HG03558 (cell line): ENCODE results near the gene RHCG.

Experiments
- ATAC-seq: cut with Tn5 transposase; IDR thresholded peaks from one replicate; pipeline ENCODE4 v1.9.1; 2021; ENCODE audit warnings: moderate number of reproducible peaks; ENCODE audit not compliant: unreplicated experiment; ENCODE audit errors: extremely low read depth

The RHCG gene

DNA sequence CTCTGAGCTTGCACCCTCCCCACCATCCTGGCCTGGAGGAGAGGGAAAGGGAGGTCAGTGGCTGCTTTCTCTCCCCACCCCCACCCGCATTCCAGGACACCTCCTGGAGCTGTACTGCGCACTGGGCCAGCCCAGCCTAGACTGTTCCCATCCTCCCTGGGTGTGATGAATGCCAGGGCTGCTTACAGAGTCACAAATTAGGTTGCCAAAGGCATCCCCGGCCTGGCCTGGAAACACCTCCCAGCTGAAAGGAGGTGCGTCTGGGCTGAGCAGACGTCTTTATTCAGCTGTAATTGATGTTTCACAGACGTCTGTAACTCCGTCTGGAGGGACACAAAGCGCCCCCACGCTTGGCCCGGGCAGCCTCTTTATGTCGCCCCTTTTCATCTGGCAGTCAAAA, 47.6 kb downstream of the RHCG start:
- ATAC-seq = no peak

DNA sequence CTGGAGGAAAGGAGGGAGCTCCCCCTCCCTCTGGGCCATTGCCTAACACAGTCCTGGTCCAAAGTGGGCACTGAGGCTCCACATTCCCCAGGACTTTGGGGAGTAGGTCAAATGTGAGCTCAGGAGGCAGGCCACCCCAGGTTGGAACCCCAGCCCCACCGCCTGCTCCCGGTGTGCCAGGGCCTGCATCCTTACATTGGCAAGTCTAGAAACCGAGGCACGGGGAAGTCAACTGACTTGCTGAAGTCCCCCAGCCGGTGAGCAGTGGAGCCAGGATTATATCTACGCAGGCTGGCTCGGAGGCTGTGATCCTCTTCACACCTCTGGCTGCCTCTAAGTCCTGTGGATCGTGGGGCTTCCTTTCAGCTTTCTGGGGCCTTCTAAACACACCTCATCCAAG, 48.7 kb downstream of the RHCG start:
- no peak for ATAC-seq

DNA sequence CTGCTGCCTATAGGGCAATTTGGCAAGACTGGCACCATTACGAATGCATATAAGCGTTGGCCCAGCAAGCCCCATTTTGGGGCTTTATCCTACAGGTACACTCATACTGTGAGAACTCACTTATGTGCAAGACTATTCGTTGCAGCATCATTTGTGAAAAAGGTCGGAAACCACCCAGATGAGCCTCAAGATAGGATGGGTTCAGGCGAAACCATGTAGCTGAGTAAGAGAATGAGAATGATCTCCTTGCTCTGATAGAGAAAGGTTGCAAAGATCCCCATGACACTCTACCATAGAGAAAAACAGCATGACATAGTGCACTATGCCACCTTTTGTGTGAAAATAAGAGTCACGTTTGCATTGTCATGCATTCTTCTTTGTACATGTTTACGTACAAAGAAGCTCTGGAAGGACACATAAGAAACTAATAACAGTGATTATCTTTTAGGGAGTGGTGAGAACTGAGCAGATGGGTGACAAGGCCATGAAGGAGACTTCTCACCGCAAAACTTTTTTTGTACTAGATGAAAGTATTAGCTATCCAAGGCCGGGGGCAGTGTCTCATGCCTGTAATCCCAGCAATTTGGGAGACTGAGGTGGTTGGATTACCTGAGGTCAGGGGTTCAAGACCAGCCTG, 50.0 kb downstream of the RHCG start:
- ATAC-seq = no peak

DNA sequence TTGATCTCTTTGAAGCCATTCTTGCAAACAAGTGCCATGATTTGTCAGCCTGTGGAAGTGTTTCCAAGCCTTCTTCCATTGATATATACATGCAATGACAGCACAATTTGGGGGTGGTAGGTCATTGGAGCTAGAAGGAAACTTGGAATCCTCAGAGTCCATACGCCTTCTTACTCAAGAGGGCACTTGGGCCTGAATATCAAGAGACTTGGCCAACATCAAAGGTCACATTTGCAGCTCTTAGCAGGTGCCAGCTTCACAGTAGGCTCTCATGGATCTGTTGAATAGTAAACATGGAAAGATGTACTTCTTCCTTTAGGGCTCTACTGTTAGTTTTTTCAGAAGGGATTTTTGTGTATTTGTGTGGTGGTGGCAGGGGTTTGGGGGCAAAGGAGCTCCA, 50.9 kb downstream of the RHCG start:
- ATAC-seq = no peak

DNA sequence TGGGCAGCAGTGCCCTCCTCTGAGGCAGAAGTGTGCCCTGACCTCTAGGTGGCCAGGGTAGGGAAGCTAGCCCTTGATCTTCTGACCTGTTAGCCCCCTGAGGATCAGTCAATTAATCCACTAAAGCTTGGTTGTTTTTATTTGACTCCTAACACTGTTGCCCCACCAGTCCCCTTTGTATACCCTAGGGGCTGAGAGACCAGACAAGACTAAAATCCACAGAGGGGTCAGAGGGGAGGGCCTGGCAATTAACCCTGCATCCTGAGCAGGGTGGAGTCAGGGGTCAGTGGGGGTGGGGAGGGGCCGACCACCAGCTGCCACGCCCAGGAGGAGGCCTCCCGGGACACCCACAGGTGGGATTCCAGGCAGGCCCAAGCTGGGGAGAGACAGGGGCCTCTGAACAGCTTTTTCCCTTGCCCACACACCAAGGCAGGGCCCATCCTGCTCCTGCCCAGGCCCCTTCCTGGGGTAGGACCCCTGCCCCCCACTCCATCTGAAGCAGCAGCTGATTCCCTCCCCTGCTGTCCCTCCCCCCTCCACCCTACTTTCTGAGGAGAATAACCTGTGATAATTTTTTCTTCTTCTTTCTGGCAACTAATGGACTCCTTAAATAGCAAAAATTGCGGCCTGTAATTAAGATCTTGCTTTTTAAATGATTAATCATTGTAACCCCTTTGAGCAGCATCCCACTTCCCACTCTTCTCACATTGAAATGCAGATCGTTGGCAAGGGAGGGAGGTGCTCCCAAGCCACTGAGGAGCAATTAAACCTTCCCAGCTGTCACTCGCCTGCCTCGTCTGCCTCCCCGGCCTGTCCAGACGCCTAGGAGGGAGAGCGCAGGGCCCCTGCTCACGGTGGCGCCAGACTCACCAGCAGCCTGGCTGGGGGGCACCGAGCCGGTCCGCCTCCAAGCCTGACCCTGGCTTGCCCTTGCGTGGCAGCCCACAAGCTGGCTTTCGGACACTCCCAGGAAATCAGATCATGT, 51.9 kb downstream of the RHCG start:
- ATAC-seq = no peak

DNA sequence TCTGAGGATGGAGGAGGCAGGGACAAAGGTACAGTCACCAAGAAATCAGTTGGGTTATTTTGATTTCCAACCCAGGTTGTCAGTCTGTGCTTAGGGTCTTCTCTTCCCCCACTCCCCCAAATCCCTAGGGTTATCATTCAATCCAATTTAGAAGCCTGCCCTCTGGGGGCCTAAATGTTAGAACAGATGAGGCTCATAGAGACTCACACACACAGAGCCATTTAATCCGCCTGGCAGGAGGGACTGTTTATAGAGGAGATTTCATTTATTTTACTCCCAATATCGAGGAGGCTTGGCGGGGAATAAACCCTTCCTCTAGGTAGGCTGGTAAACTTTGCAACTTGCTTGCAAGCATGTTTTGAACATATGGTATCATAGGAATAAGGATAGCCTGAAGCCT, 52.8 kb downstream of the RHCG start:
- ATAC-seq = no peak

DNA sequence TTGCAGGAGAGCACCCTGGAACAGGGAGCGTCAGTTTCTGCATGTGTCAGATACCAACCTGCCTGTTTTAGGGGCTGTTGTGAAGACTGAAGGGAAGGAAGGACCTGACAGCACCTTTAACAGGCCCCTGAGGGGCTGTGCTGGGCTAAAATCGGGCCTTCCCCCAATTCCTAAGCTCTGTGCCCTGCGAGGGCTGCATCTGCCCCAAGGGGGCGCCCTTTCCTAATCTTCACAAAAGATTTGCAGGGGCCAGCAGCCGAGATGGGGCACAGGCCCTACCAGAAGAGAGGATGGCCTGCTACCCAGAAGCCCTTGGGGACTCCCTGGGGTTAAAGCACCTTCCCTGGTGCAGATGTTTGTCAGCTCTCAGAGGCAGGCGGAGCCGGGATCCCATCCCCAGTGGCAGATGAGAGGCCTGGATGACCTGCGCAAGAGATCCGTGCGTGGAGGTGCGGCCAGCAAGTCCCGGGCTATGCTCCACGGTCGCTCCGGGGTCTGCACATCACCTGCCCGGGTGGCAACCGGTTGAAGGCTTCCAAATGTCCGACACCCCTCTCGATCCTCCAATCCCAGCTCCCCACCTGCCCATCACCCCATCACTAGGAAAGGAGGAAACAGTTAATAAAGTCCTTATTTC, 53.6 kb downstream of the RHCG start:
- ATAC-seq = no peak

DNA sequence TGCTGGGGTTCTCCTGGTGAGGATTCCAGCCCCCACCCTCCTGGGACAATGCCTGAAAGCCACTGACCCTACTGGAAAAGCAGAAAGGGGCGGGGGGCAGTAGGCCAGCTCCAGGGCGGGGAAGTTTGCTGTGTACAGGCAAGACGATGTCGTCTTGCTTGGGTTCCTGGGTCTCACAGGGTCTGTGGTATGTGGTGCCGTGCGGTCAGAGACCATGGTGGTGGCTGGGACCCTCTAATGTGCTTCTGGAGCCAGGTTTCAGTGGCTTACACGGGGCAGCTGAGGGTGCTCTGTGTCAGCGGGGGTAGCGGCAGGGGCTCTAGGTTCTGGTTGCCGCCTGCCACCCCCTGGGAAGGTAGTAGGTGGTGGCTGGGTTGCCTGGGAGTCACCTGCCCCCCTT, 54.2 kb downstream of the RHCG start:
- ATAC-seq = no peak

DNA sequence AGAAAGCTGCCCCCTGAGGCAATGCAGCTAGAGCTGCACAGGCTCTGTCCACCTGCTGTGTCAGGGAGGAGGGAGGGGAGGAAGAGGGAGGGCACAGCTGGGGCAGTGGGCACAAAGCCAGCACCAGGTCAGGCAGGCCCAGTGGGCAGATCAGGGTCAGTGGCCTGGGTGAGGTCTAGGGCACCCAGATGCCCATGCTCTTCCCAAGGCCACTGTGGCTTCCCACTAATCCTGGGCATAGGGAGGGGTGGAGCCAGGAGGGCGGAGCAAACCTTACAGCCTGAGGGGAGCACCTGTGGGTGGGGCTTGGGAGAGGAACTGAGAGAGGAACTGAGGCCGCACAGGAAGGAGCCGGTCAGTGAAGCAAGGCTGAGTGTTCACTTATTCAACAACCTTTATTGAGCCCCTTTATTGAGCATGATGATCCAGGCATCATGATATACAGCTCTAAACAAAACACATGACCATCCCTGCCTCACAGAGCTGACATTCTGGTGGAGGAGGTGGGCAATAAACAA, 55.0 kb downstream of the RHCG start:
- ATAC-seq = peak; percentile 87

DNA sequence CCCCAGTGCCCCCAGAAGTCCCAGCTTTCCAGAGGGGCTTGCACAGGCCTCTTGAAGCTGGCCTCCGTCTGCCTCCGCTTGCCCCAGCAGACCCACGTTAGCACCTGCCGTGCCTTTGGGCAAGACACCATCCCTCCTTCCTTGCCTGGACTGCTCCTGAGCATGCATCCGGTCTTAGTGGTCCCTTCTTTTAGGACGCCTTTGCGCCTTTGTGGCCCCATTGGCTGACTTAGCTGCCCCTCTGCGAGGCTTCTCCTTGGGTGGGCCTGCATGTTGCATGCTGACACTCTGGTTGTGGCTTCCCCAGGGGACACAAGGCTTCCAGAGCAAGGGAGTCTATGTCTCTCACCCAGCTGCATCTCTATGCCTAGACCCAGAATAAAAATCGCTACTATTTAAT, 56.6 kb downstream of the RHCG start:
- ATAC-seq = no peak

DNA sequence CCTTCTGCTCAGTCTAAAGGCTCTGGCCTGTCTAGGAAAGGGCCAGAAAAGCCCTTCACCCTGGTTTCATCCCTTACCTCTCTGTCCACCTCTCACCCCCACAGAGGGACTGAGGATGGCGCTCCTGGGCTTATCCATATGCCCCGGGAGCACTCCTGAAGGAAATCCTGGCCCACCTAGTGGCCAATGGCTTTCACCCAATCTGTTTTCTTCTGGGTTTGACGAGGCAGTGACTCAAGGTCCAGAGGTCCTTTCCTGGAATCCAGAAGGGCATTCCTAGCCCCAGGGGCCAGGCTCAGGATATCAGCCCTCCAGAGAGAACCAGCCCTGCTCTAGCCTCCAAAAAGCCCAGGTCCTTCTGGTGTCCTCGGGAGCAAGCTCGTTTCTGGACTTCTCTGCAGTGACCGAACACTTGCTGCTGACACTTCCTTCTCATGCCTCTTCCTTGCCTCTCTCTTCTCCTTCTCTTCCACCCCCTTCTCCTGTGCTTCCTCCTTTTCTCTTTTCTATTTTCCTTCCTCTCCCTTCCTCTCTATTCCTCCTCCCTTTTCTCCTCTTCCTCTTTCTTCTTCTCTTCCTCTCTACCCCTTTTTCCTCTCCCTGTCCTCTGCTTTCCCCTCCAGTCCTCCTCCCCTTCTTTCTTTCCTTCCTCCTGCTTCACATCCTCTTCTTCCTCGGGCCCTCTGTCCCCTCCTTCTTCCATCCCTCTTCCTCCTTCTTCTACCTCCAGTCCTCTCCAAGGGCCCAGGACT, 59.6 kb downstream of the RHCG start:
- no peak for ATAC-seq

DNA sequence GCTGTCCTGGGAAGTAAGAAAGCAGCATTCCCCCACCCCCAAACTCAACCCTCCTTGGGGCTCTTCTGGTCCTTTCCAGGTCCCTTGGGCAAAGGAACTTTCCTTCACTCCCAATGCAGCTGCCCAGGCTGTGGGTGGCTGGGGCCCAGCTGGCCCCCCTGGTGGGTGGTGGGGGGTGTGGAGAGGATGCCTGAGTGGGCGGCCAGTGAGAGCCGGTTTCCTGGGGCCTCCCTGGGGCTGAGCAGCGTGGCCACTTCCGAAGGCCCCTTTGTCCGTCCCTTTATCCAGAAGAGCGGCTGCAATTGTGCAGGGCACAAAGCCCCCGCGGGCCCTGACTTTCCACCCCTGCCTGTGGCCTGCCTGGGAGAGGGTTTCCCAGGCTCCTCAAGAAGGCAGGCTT, 61.0 kb downstream of the RHCG start:
- no peak for ATAC-seq

DNA sequence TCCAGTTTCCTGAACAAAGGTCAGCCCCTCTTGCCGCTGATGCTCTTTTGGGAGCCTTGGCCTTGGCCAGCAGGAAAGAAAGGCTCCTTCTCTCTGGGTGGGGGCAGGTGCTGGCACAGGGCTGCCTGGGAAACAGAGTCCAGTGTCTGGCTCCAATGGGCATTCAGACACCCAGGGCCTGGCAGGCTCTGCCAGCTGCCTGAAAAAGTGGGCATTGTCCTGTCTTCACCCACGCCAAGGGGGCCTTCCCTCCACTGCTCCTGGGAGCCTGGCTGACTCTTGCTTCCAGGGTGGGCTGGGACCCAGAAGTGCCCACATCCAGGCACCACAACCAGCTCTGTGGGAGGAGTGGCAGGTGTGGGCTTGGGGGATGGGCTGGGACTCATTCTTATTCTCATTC, 62.7 kb downstream of the RHCG start:
- ATAC-seq = no peak

DNA sequence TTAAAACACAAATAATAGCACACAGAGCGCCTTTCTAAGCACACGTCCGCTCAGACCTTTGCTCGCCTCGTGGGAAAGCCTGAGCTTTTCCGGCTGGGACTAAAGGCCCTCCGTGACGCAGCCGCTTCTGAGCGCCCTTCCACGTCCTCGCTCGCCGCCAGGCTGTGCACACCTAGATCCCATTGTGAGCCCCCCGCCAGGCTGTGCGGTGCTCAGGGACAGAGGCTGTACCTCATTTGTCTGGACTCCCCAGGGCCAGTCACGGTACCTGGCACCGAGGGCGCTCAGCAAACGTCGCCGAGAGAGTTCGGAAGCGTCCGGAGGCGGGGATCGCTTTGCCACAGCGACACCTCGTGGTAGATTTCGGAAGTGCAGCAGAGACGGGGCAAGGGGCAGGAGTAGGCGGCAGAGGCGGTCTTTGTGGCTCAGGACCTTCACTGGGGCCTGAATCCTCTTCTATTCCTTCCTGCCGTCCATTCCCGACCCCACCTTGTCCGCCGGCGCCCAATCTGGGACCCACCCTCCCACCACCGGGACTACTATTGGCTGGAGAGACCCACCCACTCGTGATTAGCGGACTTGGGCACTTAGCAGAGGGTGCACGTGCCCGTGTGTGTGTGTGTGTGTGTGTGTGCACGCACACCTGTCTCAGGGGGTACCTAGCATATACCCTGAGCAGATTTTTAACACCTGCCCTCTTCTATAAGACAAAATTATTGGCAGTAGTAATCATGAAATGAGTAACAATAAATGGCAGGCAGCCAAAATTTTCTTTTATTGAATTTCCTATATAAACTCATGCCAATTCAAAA, 65.6 kb downstream of the RHCG start:
- ATAC-seq = no peak

DNA sequence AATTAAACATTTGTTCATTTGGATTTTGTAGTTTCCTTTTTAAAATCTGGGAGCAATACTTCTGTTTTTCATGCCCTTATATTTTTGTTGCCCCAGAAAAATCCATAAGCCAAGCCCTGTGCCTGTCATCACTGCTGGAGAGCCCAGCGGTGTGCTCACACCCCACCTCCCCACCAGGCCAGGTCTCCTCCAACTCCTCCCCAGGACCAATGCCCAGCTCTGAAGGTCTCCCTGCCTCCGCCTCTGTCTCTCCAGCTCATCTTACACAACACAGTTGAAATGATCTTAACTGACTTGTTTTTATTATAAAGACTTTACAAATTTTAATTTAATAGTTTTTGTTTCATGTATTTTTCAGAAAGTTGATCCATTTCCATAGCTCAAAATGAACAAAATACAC, 66.4 kb downstream of the RHCG start:
- ATAC-seq = no peak

DNA sequence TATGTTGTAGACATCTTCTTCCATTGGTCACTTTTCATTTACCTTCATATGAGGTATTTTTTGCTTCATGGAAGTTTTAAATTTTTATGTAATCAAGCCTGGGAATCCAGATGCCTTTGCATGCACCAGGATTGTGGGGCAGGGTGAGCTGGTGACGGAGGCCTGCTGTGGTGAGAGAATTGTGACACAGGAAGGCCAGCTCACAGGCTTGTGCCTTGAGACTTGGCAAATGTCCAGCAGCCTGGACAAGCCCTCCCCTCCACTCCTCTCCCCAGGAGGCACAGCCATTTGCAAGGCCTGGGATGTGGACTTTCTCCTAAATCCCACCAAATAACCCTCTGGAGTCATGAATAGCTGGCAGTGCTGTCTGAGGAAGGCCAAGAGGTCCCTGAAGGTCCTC, 67.4 kb downstream of the RHCG start:
- ATAC-seq = no peak

DNA sequence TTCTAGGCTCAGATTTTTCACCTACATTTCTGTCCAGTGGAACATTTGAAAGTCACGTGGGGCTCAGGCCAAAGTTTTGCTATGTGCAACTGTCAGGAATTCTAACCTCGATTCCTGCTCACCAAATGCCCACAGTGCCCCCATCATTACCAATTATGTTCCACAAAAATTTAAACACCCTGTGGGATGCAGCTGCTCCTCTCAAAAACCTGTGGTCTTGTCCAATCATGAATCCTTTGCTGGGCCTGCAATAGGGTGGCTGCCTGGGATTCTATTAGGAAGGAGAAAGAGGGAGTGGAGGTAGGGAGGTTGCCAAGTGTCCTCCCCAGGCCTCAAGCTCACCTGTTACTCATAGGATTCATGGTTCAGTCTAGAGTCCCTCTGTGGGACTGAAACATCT, 68.1 kb downstream of the RHCG start:
- no peak for ATAC-seq

DNA sequence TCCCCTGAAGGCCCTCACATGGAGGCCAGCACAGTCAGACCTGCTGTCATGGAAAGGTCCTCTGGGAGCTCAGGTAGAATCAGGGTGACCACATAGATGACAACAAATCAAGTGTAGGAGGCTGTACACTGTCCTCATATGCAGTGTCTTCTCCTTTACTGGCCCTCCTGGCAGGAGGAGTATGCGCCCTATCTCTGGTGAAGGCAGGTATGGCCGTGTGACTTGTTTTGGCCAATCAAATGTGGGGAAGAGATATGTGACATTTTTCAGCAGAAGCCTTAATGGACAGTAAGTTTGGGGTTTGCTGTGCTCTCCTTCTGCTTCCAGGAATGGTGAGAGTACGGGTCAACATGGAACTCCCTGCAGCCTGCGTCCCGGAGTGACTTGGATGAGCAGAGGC, 69.9 kb downstream of the RHCG start:
- no peak for ATAC-seq

DNA sequence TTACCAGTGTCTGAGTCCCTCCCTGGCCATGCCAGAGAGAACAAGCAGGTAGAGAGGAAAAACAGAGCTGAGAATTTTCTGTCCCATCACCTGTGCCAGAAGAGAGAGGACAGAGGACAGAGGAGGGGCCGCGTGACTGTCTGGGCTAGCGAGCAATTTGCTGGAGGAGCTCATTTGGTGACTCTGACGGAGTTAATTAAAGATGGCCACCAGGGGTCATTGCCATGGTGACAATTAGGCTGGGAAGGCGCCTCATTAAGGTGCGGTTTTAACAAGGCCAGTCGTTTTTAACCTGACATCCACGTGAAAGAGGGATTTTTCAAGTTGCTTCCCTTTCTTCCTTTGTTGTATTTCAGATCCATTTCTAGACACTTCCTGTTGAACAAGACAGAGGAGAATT, 72.4 kb downstream of the RHCG start:
- no peak for ATAC-seq
